Measurements from ENCODE around the gene RNF207.

Gene RNF207

GRCh38 chr1:6175411-6175828 is 30.5 kb upstream of the RNF207 start:
- H3K27ac ChIP-seq: no peak overlapping the region
- TF ChIP-seq ZFX (IDR thresholded peaks at IDR 0.05; ENCODE audit: borderline replicate concordance) (no peak), CTCF (IDR thresholded peaks at IDR 0.05) (no peak)

- H3K27ac ChIP-seq: no peak overlapping the region
These were observed 29.1 kb upstream of the RNF207 start for GRCh38 chr1:6176779-6177178.

GRCh38 chr1:6177681-6178380 is 28.1 kb upstream of the RNF207 start:
- H3K27ac ChIP-seq: no peak overlapping the region
- no peak for TF ChIP-seq CTCF (IDR thresholded peaks at IDR 0.05)
- no peak for TF ChIP-seq ZFX (IDR thresholded peaks at IDR 0.05; ENCODE audit: borderline replicate concordance)

More at GRCh38 chr1:6176779-6177178, 29.1 kb upstream of the RNF207 start:
- TF ChIP-seq CTCF (IDR thresholded peaks at IDR 0.05) (no peak), ZFX (IDR thresholded peaks at IDR 0.05; ENCODE audit: borderline replicate concordance) (no peak)

GRCh38 chr1:6178751-6179563 is 27.0 kb upstream of the RNF207 start:
- TF ChIP-seq ZFX (IDR thresholded peaks at IDR 0.05; ENCODE audit: borderline replicate concordance) (no peak), CTCF (IDR thresholded peaks at IDR 0.05) (no peak)
- no peak overlapping the region for H3K27ac ChIP-seq

- H3K27ac ChIP-seq: no peak overlapping the region
- TF ChIP-seq CTCF (IDR thresholded peaks at IDR 0.05) (no peak), ZFX (IDR thresholded peaks at IDR 0.05; ENCODE audit: borderline replicate concordance) (no peak)
These were observed 26.2 kb upstream of the RNF207 start for GRCh38 chr1:6179564-6180175.

- H3K27ac ChIP-seq: no peak within 1 kb of the TSS
- TF ChIP-seq CTCF (IDR thresholded peaks at IDR 0.05) (peak; percentile 7; the same call in 1 of the 2 replicates), ZFX (IDR thresholded peaks at IDR 0.05; ENCODE audit: borderline replicate concordance) (no peak)
These were observed 25.6 kb upstream of the RNF207 start, which contains the start of gene CHD5 for GRCh38 chr1:6180268-6180706. TSS of gene CHD5 (minus strand) at chr1:6180321. CDS start at chr1:6180023, 298 bp downstream.

All from 22Rv1 (cell line).